HG03565 (cell line): ENCODE measurements around the gene CFAP299.

Source experiments
- ATAC-seq: cut with Tn5 transposase; IDR thresholded peaks from one replicate; pipeline ENCODE4 v1.9.1; 2021; ENCODE audit warnings: mild to moderate bottlenecking, moderate library complexity; ENCODE audit not compliant: unreplicated experiment

Gene CFAP299

GRCh38 chr4:80909938-80910337, 574.4 kb downstream of the CFAP299 start:
- ATAC-seq = no peak

DNA sequence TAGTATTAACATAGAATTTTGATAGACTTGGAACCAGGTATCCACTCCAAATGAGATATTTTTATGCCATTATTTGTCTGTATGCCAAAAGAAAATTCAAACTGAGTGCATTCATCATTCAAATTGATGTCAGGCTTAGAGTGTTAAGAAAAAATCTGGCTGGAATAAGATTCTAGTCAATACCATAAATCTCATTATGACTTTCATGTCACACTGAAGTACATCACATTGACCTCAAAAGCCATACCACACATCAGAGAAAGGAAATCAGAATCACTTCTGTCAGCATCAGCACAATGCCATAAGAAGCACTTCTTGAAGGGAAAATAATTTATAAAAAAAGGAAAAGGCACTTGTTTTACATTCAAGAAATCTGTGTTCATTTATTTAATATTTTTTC, 575.9 kb downstream of the CFAP299 start:
- peak; percentile 84 for ATAC-seq

DNA sequence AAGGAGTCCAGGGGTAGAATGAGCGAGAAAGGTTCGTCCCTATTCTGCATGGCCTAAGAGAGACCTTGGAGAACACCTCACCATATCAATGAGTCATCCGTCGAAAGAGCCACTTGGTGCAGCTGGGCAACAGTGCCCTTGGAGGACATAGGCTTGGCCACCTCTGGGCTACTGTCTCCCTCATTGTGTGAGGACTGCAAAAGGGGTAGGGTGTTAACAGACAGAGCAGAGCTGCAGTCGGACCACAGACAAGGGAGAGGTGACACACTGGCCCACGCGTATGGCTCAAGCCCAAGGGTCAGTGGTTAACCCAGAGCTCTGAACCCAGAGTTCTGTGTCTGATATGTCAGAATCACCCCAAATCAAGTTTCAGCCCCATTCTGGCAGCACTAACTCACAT, 576.8 kb downstream of the CFAP299 start:
- ATAC-seq = no peak

DNA sequence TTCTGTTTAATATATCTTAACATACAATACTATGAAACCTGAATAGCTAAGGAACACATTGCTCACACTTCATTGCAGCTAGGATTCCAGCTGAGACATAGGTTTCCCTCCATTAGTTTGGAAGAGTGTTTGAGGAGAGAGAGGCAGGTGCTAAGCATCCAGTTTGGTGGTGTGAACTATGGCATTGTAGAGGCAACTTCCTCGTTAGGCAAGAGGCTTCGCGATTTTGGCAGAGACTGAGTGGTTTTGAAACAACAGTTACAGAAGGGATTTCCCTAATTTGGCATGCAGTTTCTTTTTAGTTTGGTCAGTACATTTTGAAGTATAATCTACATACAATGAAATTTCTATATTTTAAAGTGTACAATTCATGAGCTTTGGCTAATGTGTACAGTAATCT, 577.9 kb downstream of the CFAP299 start:
- ATAC-seq = peak; percentile 80

DNA sequence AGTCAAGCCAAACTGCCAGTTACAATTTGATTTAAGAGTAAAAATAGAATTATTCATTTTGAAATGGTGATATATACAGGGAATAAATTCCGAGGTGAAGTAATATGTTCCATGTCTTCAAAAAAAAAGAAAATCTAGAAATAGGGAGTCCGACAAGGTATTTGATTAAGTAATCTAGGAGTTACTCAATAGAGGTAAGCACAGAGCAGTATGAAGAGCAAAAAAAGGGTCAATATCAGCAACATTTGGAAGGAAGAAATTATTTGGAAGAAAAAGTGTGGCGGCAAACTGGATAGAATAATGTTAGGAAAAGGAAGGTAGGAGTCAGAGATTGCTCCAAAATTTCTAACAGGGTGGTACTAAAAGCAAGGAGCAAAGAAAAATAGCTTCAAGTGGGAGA, 581.2 kb downstream of the CFAP299 start:
- no peak for ATAC-seq

DNA sequence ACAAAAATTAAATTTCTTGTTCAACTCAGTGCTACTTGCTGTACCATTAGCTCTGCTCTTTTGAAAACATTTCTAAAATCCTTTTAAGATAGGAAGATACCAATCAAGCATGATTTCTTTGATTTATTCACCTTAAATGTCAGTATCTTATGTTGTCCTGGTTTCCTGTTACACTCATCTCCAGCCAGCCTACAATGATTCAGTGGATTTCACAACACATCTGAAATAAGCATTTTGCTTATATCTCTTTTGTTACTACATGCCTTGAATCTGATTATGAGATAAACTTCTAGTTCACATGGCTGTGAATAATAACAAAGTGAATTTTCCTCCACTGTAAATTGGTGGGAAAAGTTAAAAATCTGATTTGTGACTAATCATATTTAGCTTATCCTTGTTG, 582.5 kb downstream of the CFAP299 start:
- ATAC-seq = no peak

DNA sequence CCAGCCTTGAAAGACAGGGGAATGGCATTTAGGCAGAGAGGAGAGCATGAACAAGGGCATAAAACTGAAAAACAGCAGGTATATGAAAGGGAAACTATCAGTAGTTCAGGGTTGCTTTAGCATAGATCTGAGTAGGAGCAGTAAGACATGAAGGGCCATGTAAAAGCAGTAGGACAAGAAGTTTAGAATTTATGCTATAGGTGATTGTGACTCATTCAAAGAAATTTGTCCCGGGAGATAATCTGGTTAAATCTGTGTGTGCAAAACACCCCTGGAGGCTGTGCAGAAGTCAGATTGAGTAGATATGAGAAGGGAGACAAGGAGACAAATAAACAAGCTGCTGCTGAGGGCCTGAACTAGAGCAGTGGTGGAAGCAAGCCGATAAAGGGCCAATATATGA, 585.9 kb downstream of the CFAP299 start:
- no peak for ATAC-seq

DNA sequence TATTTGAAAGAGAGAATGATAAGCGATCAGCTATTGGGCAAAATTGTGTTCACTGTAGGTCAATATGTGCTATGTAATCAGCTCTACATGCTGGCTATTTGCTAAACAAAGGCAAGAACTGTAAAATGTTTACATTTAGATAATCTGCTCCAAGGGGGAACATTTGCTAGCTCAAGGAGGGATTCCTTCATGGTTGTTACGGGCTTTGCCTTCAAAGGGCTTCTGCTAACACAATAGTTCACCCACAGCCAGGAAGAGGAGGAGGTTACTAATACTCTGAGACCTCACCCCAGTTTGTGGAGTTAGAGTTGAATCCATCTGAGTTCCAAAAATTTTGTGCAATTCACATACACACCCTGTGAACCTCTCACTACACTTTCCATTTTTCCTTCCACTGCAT, 587.4 kb downstream of the CFAP299 start:
- no peak for ATAC-seq

GRCh38 chr4:80925293-80925692, 589.8 kb downstream of the CFAP299 start:
- no peak for ATAC-seq

GRCh38 chr4:80926446-80926845, 590.9 kb downstream of the CFAP299 start:
- ATAC-seq = no peak

DNA sequence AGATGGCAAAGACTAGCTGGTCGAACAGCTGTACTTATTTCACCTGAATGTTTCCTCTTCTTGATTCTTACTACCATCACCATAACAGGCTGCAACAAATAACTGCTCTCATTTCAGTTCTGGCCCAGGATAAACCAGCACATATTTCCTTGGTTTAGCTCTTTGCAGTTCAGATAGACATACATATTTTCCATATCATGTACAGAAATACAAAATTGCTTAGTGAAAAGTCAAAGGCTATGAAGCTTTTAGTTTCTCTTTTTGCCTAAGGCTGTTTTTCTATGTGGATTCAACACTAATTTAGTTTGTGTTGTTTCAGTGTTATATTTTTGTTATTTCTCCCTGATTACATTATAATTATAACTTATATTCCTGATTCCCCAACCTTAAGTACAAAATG, 591.4 kb downstream of the CFAP299 start:
- ATAC-seq = no peak

DNA sequence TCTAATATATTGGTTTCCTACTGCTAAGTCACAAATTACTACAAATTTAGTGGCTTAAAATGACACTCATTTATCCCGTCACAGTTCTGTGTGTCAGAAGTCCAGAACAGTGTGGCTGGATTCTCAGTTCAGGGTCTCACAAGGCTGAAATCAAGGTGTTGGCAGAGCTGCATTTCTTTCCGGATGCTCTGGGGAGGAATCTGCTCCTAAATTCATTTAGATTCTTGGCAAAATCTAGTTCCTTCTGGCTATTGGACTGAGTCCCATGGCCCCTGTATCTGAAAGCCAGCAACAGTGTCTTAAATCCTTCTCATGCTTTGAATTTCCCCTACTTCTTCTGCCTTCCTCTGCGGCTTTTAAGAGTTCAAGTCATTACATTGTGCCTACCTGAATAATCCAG, 591.9 kb downstream of the CFAP299 start:
- ATAC-seq = no peak

GRCh38 chr4:80931631-80932081, 596.1 kb downstream of the CFAP299 start:
- no peak for ATAC-seq

- ATAC-seq = no peak
These were observed 612.6 kb downstream of the CFAP299 start for GRCh38 chr4:80948141-80948540.

GRCh38 chr4:80948995-80949394, 613.5 kb downstream of the CFAP299 start:
- ATAC-seq = no peak

- ATAC-seq = no peak
These were observed 620.9 kb downstream of the CFAP299 start for GRCh38 chr4:80956421-80956820.

GRCh38 chr4:80963051-80963450, 627.5 kb downstream of the CFAP299 start:
- no peak for ATAC-seq

- no peak for ATAC-seq
These were observed 631.8 kb downstream of the CFAP299 start for GRCh38 chr4:80967346-80967745.

GRCh38 chr4:80980239-80980638, 644.7 kb downstream of the CFAP299 start:
- no peak for ATAC-seq

- no peak for ATAC-seq
These were observed 650.5 kb downstream of the CFAP299 start for GRCh38 chr4:80986011-80986410.

DNA sequence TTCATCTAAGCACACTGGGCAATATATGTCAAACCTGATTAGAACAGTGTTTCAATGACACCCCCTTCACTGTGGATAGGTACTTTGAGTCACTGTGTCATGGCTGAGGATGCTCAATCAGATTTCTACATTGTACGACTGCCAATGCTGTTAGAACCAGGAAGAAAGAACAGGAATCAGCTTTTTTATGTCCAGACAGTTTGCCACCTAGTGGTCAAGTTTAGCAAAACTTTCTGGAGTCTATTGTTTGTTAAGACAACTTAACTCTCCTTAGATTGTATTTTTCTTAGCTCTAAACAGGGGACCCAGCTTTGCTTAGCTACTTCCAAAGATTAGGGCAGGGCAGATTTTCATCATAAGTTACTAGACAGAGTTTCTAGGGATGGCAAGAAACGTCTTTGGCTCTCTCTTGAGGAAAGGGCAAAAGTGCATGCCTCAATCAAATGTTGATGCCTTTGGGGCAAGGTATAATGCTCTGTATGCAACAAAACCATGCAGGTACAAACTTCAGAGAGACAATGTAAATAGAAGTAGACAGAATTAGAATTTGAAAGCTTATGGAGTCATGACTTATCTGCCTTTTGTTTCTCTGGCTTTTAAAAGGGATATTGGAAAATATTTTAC, 654.5 kb downstream of the CFAP299 start:
- peak; percentile 69 for ATAC-seq

DNA sequence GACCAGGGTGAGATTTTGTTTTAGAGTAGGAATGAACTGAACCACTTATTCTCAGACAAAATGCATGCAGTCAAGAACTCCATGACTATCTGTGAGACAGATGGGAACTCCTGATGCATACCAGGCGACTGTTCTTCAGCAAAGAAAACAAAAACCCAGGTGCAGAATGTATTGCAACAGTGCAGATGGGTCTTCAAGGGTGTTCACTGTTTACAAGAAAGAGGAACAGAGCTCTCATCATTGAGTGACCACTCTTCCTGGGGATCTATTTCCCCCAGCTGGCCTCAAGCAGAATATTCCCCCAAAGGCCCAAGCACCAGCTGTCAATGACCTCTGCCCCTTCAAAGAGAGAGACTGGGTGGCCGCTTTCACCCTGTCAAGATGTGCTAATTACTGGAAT, 655.3 kb downstream of the CFAP299 start:
- no peak for ATAC-seq

GRCh38 chr4:80999943-81000342, 664.4 kb downstream of the CFAP299 start:
- ATAC-seq = no peak
